ENCODE measurements around the gene NRXN3.

NRXN3 gene

GRCh38 chr14:79352076-79352630 lies 1182.0 kb downstream of the NRXN3 start:
- CTCF ChIA-PET, result interaction anchor here (0.7 to 1.7 kb wide), 5 partner anchors 10 to 22 kb away, joined by 3 to 6 read pairs (median 4); no protein-coding TSS in a partner anchor
- TF ChIP-seq CTCF (IDR thresholded peaks at IDR 0.05; ENCODE audit: control extremely low read depth, extremely low read depth, low read depth, missing control alignments), result no peak
- POLR2A ChIA-PET, result no interaction called here
- DNase-seq (ENCODE audit: extremely low spot score), result no peak

- ChIA-PET CTCF (no interaction called here), POLR2A (no interaction called here)
- DNase-seq (ENCODE audit: extremely low spot score), result no peak
- TF ChIP-seq CTCF (IDR thresholded peaks at IDR 0.05; ENCODE audit: control extremely low read depth, extremely low read depth, low read depth, missing control alignments), result no peak
Measured at GRCh38 chr14:79354336-79354735, 1184.2 kb downstream of the NRXN3 start.

- ChIA-PET CTCF (no interaction called here), POLR2A (no interaction called here)
- TF ChIP-seq CTCF (IDR thresholded peaks at IDR 0.05; ENCODE audit: control extremely low read depth, extremely low read depth, low read depth, missing control alignments), result no peak
- no peak for DNase-seq (ENCODE audit: extremely low spot score)
Measured at GRCh38 chr14:79356040-79356439, 1185.9 kb downstream of the NRXN3 start.

GRCh38 chr14:79357307-79357706 lies 1187.1 kb downstream of the NRXN3 start:
- ChIA-PET POLR2A (no interaction called here), CTCF (no interaction called here)
- DNase-seq (ENCODE audit: extremely low spot score), result no peak
- no peak for TF ChIP-seq CTCF (IDR thresholded peaks at IDR 0.05; ENCODE audit: control extremely low read depth, extremely low read depth, low read depth, missing control alignments)

GRCh38 chr14:79363291-79363690 lies 1193.1 kb downstream of the NRXN3 start:
- DNase-seq (ENCODE audit: extremely low spot score), result no peak
- POLR2A ChIA-PET, result interaction anchor here (0.7 kb wide), 1 partner anchor 460 kb away, joined by 4 read pairs; no protein-coding TSS in a partner anchor
- TF ChIP-seq CTCF (IDR thresholded peaks at IDR 0.05; ENCODE audit: control extremely low read depth, extremely low read depth, low read depth, missing control alignments), result no peak
- CTCF ChIA-PET, result interaction anchor here (1.5 kb wide), 1 partner anchor 10 kb away, joined by 4 read pairs; no protein-coding TSS in a partner anchor

GRCh38 chr14:79369359-79370332 lies 1199.5 kb downstream of the NRXN3 start:
- CTCF ChIA-PET, result no interaction called here
- no peak for DNase-seq (ENCODE audit: extremely low spot score)
- POLR2A ChIA-PET, result no interaction called here
- no peak for TF ChIP-seq CTCF (IDR thresholded peaks at IDR 0.05; ENCODE audit: control extremely low read depth, extremely low read depth, low read depth, missing control alignments)
